HL-60 (cell line): ENCODE measurements around the gene PRSS22.

Experiments used
- DNase-seq, 2 experiments: peaks; one replicate each; pipeline ENCODE4 v3.0.0-alpha.2; 2010 to 2020; ENCODE audit warnings: low read depth in 1 of 2, low spot score in 1 of 2
- H3K27ac ChIP-seq: fragments of 250-450 bp; sonication (Bioruptor Pico); replicated peaks from 2 replicates; pipeline ENCODE4 v1.5.1; 2020; ENCODE audit warnings: mild to moderate bottlenecking, moderate library complexity
- H3K27me3 ChIP-seq: fragments of 250-450 bp; sonication (Bioruptor Pico); 2 replicates; pipeline ENCODE4 v1.5.1; 2021; ENCODE audit warnings: mild to moderate bottlenecking, moderate library complexity; ENCODE audit not compliant: insufficient read depth, poor library complexity, severe bottlenecking
- H3K4me3 ChIP-seq: replicated peaks from 2 replicates; pipeline ENCODE4 v1.5.1; 2011; ENCODE audit warnings: mild to moderate bottlenecking, control low read depth, low read length; ENCODE audit not compliant: insufficient read depth
- CTCF ChIP-seq: IDR thresholded peaks from one replicate; pipeline ENCODE4 v1.5.1; 2011; ENCODE audit warnings: low read length, control low read depth, inconsistent platforms; ENCODE audit not compliant: insufficient read depth
- GABPA ChIP-seq: IDR thresholded peaks from 2 replicates; pipeline ENCODE4 v1.6.1; 2012; ENCODE audit warnings: low read depth
- POLR2AphosphoS5 ChIP-seq: IDR thresholded peaks from 2 replicates; pipeline ENCODE4 v1.6.1; 2012; ENCODE audit warnings: low read depth
- SPI1 ChIP-seq: IDR thresholded peaks from 2 replicates; pipeline ENCODE4 v1.6.1; 2012; ENCODE audit warnings: low read depth, mild to moderate bottlenecking, borderline replicate concordance
- TF ChIP-seq, protein P1 (sequence below): IDR thresholded peaks from 2 replicates; pipeline ENCODE4 v1.6.1; 2012; ENCODE audit warnings: low read depth; ENCODE audit not compliant: insufficient replicate concordance

Gene PRSS22

DNA sequence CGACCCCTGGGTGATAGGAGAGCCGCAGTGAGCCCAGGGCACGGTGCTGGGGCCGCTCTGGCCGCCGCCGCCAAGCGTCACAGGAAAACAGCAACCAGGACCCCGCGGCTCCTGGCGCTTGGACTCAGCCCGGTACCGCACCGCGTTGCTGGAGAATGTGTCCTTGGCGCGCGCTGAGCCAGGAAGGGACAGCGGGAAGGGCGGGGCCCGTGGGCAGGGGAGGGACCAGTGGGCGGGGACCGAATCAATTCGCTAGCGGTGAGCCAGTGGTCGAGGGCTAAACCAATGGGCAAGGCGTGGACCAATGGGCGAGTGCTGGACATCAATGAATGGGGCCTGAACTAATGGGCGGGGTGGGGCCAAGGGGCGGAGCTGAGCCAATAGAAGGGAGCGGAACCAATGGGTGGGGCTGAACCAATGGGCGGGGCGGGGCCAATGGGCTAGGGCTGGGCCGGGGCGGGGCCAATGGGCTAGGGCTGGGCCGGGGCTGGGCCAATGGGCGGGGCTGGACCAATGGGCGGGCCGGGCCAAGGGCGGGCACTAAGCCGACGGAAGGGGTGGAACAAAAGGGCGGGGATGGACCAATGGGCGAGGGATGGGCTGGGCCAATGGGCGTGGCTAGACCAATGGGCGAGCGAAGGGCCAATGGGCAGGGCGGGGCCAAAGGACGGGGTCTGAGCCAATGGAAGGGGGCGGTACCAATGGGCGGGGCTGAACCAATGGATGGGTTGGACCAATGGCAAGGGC, 47.4 kb upstream of the PRSS22 start:
- Histone ChIP-seq H3K27ac (peak overlapping the region; percentile 91), H3K4me3 (peak overlapping the region; percentile 85), H3K27me3 (no peaks in the 10 kb centered on the region)
- TF ChIP-seq, protein P1, sequence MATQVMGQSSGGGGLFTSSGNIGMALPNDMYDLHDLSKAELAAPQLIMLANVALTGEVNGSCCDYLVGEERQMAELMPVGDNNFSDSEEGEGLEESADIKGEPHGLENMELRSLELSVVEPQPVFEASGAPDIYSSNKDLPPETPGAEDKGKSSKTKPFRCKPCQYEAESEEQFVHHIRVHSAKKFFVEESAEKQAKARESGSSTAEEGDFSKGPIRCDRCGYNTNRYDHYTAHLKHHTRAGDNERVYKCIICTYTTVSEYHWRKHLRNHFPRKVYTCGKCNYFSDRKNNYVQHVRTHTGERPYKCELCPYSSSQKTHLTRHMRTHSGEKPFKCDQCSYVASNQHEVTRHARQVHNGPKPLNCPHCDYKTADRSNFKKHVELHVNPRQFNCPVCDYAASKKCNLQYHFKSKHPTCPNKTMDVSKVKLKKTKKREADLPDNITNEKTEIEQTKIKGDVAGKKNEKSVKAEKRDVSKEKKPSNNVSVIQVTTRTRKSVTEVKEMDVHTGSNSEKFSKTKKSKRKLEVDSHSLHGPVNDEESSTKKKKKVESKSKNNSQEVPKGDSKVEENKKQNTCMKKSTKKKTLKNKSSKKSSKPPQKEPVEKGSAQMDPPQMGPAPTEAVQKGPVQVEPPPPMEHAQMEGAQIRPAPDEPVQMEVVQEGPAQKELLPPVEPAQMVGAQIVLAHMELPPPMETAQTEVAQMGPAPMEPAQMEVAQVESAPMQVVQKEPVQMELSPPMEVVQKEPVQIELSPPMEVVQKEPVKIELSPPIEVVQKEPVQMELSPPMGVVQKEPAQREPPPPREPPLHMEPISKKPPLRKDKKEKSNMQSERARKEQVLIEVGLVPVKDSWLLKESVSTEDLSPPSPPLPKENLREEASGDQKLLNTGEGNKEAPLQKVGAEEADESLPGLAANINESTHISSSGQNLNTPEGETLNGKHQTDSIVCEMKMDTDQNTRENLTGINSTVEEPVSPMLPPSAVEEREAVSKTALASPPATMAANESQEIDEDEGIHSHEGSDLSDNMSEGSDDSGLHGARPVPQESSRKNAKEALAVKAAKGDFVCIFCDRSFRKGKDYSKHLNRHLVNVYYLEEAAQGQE: peak; percentile 70
- TF ChIP-seq GABPA (no peak), CTCF (no peak), POLR2AphosphoS5 (peak; percentile 98)
- DNase-seq: peak; percentile 99

- TF ChIP-seq SPI1 (no peak), CTCF (no peak), GABPA (no peak), POLR2AphosphoS5 (no peak)
- TF ChIP-seq, protein P1: no peak
- DNase-seq: no peak
- H3K4me3 ChIP-seq: peak overlapping the region; percentile 85
These were observed 46.9 kb upstream of the PRSS22 start for GRCh38 chr16:2904922-2905240.

DNA sequence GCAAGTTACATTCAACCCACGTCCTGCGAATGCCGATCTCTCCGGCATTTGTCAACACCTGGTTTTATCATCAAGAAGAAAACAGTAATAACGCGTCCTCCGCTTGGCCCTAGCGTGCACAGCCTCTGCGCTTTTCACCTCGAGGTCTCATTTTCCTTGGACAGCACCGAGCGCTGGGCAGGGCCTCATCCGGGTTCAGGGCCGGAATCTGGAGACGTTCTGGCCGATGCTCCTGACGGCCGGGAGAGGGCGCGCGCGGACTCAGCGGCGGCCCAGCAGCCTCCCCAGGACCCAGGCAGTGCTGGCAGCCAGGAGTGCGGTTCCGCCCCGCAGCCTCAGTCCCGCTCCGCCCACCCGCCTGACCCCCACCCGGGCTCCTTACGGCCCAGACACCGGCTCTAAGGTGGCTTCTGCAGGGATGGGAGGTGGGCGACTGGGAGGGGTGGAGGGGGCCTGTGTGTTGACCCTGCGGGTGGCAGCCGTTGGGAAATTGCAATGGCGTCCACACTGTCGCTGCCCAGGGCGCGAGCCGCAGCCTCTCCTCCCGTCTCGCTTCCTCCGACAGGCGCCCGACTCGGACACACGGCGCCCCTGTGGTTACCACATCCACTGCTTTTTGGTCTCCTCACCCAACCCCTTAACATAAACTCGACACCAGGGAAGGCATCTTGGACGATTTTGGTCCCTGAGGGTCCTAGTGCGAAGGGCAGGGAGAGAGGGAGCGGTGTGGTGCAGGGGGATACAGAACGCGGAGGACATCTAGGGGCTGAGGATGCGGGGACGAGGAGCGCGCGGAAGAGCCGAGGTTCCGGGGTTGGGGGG, 46.3 kb upstream of the PRSS22 start:
- peak; percentile 78 to 85 for DNase-seq
- Histone ChIP-seq H3K27me3 (no peaks in the 10 kb centered on the region), H3K27ac (peak overlapping the region; percentile 91), H3K4me3 (peak overlapping the region; percentile 85)
- TF ChIP-seq GABPA (no peak), SPI1 (no peak), CTCF (peak; percentile 72), POLR2AphosphoS5 (no peak; the same call in 1 of the 2 replicates)
- TF ChIP-seq, protein P1: peak; percentile 63

More at GRCh38 chr16:2904922-2905240, 46.9 kb upstream of the PRSS22 start:
- peak overlapping the region; percentile 91 for H3K27ac ChIP-seq
- no peaks in the 10 kb centered on the region for H3K27me3 ChIP-seq
